ENCODE measurements around the gene CNTN4. TPM values are rescaled to one million over a fixed set of nuclear protein-coding genes. Genes with fewer than 3 reads are reported as not detected.
"Not testable (repeated sequence)": the region's sequence is repeated elsewhere in the genome, so short reads cannot be mapped to it uniquely, and the experiment has no call there.

The CNTN4 gene
- total RNA-seq, 2 donors from 2014 or later, result 3.7 to 4.1 TPM

- DNase-seq (no peak), ATAC-seq (no peak)
- intact Hi-C loops (cut with DNase I), result no loop called here
Measured at GRCh38 chr3:2898591-2899353, 800.1 kb downstream of the CNTN4 start.

GRCh38 chr3:2904054-2904453 is 805.4 kb downstream of the CNTN4 start:
- ATAC-seq (no peak), DNase-seq (no peak)
- intact Hi-C loops (cut with DNase I), result no loop called here

GRCh38 chr3:2908693-2909351 is 810.2 kb downstream of the CNTN4 start:
- ATAC-seq, result no peak
- DNase-seq, result no peak
- intact Hi-C loops (cut with DNase I), result no loop called here

GRCh38 chr3:2910997-2911396 is 812.3 kb downstream of the CNTN4 start:
- no peak for DNase-seq
- intact Hi-C loops (cut with DNase I), result no loop called here
- peak in 1 of 2 donors; percentile 84 for ATAC-seq

- no peak for ATAC-seq
- DNase-seq, result no peak
- intact Hi-C loops (cut with DNase I), result no loop called here
Measured at GRCh38 chr3:2915826-2916225, 817.2 kb downstream of the CNTN4 start.

- ATAC-seq; DNase-seq; intact Hi-C loops (cut with DNase I): not testable (repeated sequence)
Measured at GRCh38 chr3:2916640-2917039, 818.0 kb downstream of the CNTN4 start.

GRCh38 chr3:2920103-2920502 is 821.4 kb downstream of the CNTN4 start:
- intact Hi-C loops (cut with DNase I), result loop anchor here in 1 of 2 donors (5.0 kb wide), 1 partner anchor 653 kb away; no protein-coding TSS in a partner anchor
- DNase-seq, result no peak
- ATAC-seq, result no peak

GRCh38 chr3:2921452-2921851 is 822.8 kb downstream of the CNTN4 start:
- ATAC-seq, result no peak
- DNase-seq, result no peak
- intact Hi-C loops (cut with DNase I), result loop anchor here in 1 of 2 donors (5.0 kb wide), 1 partner anchor 654 kb away; no protein-coding TSS in a partner anchor

- ATAC-seq, result peak; percentile 75 to 80
- intact Hi-C loops (cut with DNase I), result loop anchor here in 1 of 2 donors (5.0 kb wide), 1 partner anchor 655 kb away; no protein-coding TSS in a partner anchor
- DNase-seq, result no peak
Measured at GRCh38 chr3:2921903-2922302, 823.2 kb downstream of the CNTN4 start.

GRCh38 chr3:2923390-2923789 is 824.7 kb downstream of the CNTN4 start:
- no peak for DNase-seq
- intact Hi-C loops (cut with DNase I), result loop anchor here in 1 of 2 donors (5.0 kb wide), 1 partner anchor 656 kb away; no protein-coding TSS in a partner anchor
- ATAC-seq, result no peak

- no peak for DNase-seq
- intact Hi-C loops (cut with DNase I), result no loop called here
- ATAC-seq, result no peak
Measured at GRCh38 chr3:2927259-2927658, 828.6 kb downstream of the CNTN4 start.

GRCh38 chr3:2929574-2929973 is 830.9 kb downstream of the CNTN4 start:
- DNase-seq, result no peak
- ATAC-seq, result no peak
- intact Hi-C loops (cut with DNase I), result no loop called here

- intact Hi-C loops (cut with DNase I), result no loop called here
- no peak for ATAC-seq
- no peak for DNase-seq
Measured at GRCh38 chr3:2931265-2931664, 832.6 kb downstream of the CNTN4 start.

- intact Hi-C loops (cut with DNase I), result no loop called here
- DNase-seq, result no peak
- ATAC-seq, result no peak
Measured at GRCh38 chr3:2934541-2934940, 835.9 kb downstream of the CNTN4 start.

GRCh38 chr3:2937055-2937454 is 838.4 kb downstream of the CNTN4 start:
- ATAC-seq, result no peak
- no peak for DNase-seq
- intact Hi-C loops (cut with DNase I), result no loop called here

GRCh38 chr3:2937592-2937991 is 838.9 kb downstream of the CNTN4 start:
- DNase-seq, result no peak
- intact Hi-C loops (cut with DNase I), result no loop called here
- no peak for ATAC-seq

GRCh38 chr3:2938711-2939110 is 840.0 kb downstream of the CNTN4 start:
- no peak for DNase-seq
- no peak for ATAC-seq
- intact Hi-C loops (cut with DNase I), result no loop called here

GRCh38 chr3:2940062-2940461 is 841.4 kb downstream of the CNTN4 start:
- ATAC-seq (no peak), DNase-seq (no peak)
- intact Hi-C loops (cut with DNase I), result no loop called here

- ATAC-seq (no peak), DNase-seq (no peak)
- intact Hi-C loops (cut with DNase I), result no loop called here
Measured at GRCh38 chr3:2944628-2945027, 846.0 kb downstream of the CNTN4 start.

GRCh38 chr3:2945121-2945520 is 846.5 kb downstream of the CNTN4 start:
- intact Hi-C loops (cut with DNase I), result no loop called here
- ATAC-seq, result no peak
- DNase-seq, result no peak

GRCh38 chr3:2947536-2947935 is 848.9 kb downstream of the CNTN4 start:
- DNase-seq (no peak), ATAC-seq (no peak)
- intact Hi-C loops (cut with DNase I), result no loop called here
